ENCODE results near the gene SLC25A25. TPM values are rescaled to one million over a fixed set of nuclear protein-coding genes. Genes with fewer than 3 reads are reported as not detected.

The SLC25A25 gene
- total and polyA plus RNA-seq, 10 of the 15 experiments (the other 5 are each of a cell fraction or from before 2014, with no cell fraction given): 0.04 to 17.1 (median 12.4) TPM; not detected in 1

GRCh38 chr9:128122809-128123175 lies 54.8 kb downstream of the SLC25A25 start:
- no peak for FAIRE-seq
- peaks cover 8 to 22% of the 10 kb centered on the region in 2 experiments; a peak in 3 of 4 replicates for H3K36me3 ChIP-seq (ENCODE audit: control insufficient read depth in 2 of 2, insufficient read depth in 2 of 2, low read length in 1 of 2)
- DNase-seq (ENCODE audit: low read depth, low spot score): no peak

More at GRCh38 chr9:128122809-128123175, 54.8 kb downstream of the SLC25A25 start:
- Histone ChIP-seq H3K79me2 (ENCODE audit: control insufficient read depth, insufficient read depth, low read length) (peaks cover 32% of the 10 kb centered on the region), H3K27ac (ENCODE audit: control insufficient read depth, insufficient read depth) (no peak overlapping the region), H4K20me1 (ENCODE audit: control insufficient read depth, insufficient read depth) (no peaks in the 10 kb centered on the region), H3K9ac (ENCODE audit: control insufficient read depth, insufficient read depth, low read length) (no peak overlapping the region), H2AFZ (ENCODE audit: control insufficient read depth, low read depth, low read length) (no peak overlapping the region), H3K4me2 (ENCODE audit: control insufficient read depth, insufficient read depth) (no peak overlapping the region), H3K4me3 (no peak overlapping the region), H3K27me3 (replicated peaks in 1 of 2; ENCODE audit: control insufficient read depth in 2 of 2, insufficient read depth in 2 of 2, low read length in 1 of 2) (no peaks in the 10 kb centered on the region), H3K4me1 (ENCODE audit: control insufficient read depth, insufficient read depth, low read length) (peaks cover 7% of the 10 kb centered on the region; the same call in 1 of the 2 replicates), H3K9me3 (replicated peaks; ENCODE audit: control insufficient read depth, insufficient read depth, low read length) (no peaks in the 10 kb centered on the region)
- ATAC-seq: no peak
- ChIA-PET POLR2A (no interaction called here), SMC1A (ENCODE audit: uncharacterized antibody, unreplicated experiment) (no interaction called here), CTCF (interaction anchor here (7.4 kb wide), 1 partner anchor 7 kb away, joined by 84 read pairs; no protein-coding TSS in a partner anchor), RAD21 (ENCODE audit: unreplicated experiment) (no interaction called here)
- in situ Hi-C loops (cut with MboI): no loop called here
- WGBS (ENCODE audit: insufficient coverage, insufficient replicate concordance, low lambda C conversion rate, missing lambda C conversion rate): 94% methylated on average over 24 of the region's 24 CpGs
- no peak for TF ChIP-seq BCL3 (IDR thresholded peaks at IDR 0.05; ENCODE audit: borderline replicate concordance, insufficient read depth, low read depth, low read length, poor library complexity, severe bottlenecking)
- no peak for TF ChIP-seq HDAC2 (IDR thresholded peaks at IDR 0.05)
- TF ChIP-seq NRF1 (conservative IDR thresholded peaks at IDR 0.05; ENCODE audit: low read depth, low read length): no peak
- TF ChIP-seq TCF12 (IDR thresholded peaks at IDR 0.05; ENCODE audit: low read depth, low read length): no peak
- no peak for TF ChIP-seq MEF2A (IDR thresholded peaks at IDR 0.05; ENCODE audit: insufficient read depth, low read depth, low read length)
- TF ChIP-seq CHD1 (IDR thresholded peaks at IDR 0.05; ENCODE audit: low read depth, low read length): no peak
- no peak for TF ChIP-seq ZNF622 (IDR thresholded peaks at IDR 0.05)
- TF ChIP-seq TAF1 (IDR thresholded peaks at IDR 0.05; ENCODE audit: borderline replicate concordance, low read depth, low read length): no peak
- TF ChIP-seq HDAC6 (IDR thresholded peaks at IDR 0.05; ENCODE audit: unreplicated experiment): no peak
- TF ChIP-seq SMARCA5 (IDR thresholded peaks at IDR 0.05): no peak
- TF ChIP-seq IRF3 (IDR thresholded peaks at IDR 0.05): no peak
- TF ChIP-seq USF1 (IDR thresholded peaks at IDR 0.05; ENCODE audit: borderline replicate concordance, extremely low read length, insufficient read depth, low read depth, low read length): no peak
- no TSS peak for BruUV-seq (replicated peaks)
- intact Hi-C loops (cut with micrococcal nuclease; ENCODE audit: unreplicated experiment): no loop called here

Data from GM12878 (cell line).